OCI-LY1 (cell line): Measurements from ENCODE around the gene CNPY4.

Experiments used
- H2AFZ ChIP-seq: fragments of 200-600 bp; sonication (generic), shearing (Covaris generic); 2 replicates; pipeline ENCODE4 v1.6.0; 2014; ENCODE audit warnings: antibody characterized with exemption, mild to moderate bottlenecking, low read length
- H3F3A ChIP-seq: fragments of 200-600 bp; sonication (generic), shearing (Covaris generic); 2 replicates; pipeline ENCODE4 v1.6.0; 2014; ENCODE audit warnings: mild to moderate bottlenecking, antibody characterized with exemption, low read length, moderate library complexity; ENCODE audit not compliant: insufficient read depth
- H3K27ac ChIP-seq: fragments of 200-600 bp; sonication (generic); 2 replicates; pipeline ENCODE4 v1.5.1; 2014; ENCODE audit warnings: low read length, mixed run types, mild to moderate bottlenecking, low read depth; ENCODE audit not compliant: poor library complexity, severe bottlenecking
- H3K27me3 ChIP-seq: fragments of 200-600 bp; sonication (generic); 2 replicates; pipeline ENCODE4 v1.6.0; 2014; ENCODE audit warnings: antibody characterized with exemption, mild to moderate bottlenecking, low read length, moderate library complexity; ENCODE audit not compliant: insufficient read depth
- H3K36me3 ChIP-seq: fragments of 200-600 bp; sonication (generic); 2 replicates; pipeline ENCODE4 v1.6.1; 2014; ENCODE audit warnings: mild to moderate bottlenecking, antibody characterized with exemption, low read length, moderate library complexity, mixed read lengths; ENCODE audit not compliant: insufficient read depth
- H3K4me1 ChIP-seq: fragments of 200-600 bp; sonication (generic); 2 replicates; pipeline ENCODE4 v1.5.1; 2014; ENCODE audit warnings: mild to moderate bottlenecking, low read length, moderate library complexity; ENCODE audit not compliant: insufficient read depth, severe bottlenecking
- H3K4me2 ChIP-seq: fragments of 200-600 bp; sonication (generic), shearing (Covaris generic); 2 replicates; pipeline ENCODE4 v1.6.1; 2014; ENCODE audit warnings: low read length
- H3K4me3 ChIP-seq: fragments of 200-600 bp; sonication (generic); 2 replicates; pipeline ENCODE4 v1.5.1; 2014; ENCODE audit warnings: low read length, low read depth, mild to moderate bottlenecking, mixed read lengths; ENCODE audit not compliant: poor library complexity, severe bottlenecking
- H3K79me2 ChIP-seq: fragments of 200-600 bp; shearing (Covaris generic); 2 replicates; pipeline ENCODE4 v1.6.1; 2016; ENCODE audit warnings: mixed run types, low read length, mixed read lengths; ENCODE audit not compliant: insufficient read depth
- H3K9ac ChIP-seq: fragments of 200-600 bp; sonication (generic), shearing (Covaris generic); 2 replicates; pipeline ENCODE4 v1.6.1; 2014; ENCODE audit warnings: mild to moderate bottlenecking, low read length, mixed read lengths
- H3K9me2 ChIP-seq: fragments of 200-600 bp; sonication (generic), shearing (Covaris generic); 2 replicates; pipeline ENCODE4 v1.6.1; 2014; ENCODE audit warnings: low read depth, mild to moderate bottlenecking, low read length, mixed read lengths
- H3K9me3 ChIP-seq: fragments of 200-600 bp; shearing (Covaris generic); 2 replicates; pipeline ENCODE4 v1.6.1; 2014; ENCODE audit warnings: low read length, mixed read lengths
- H4K20me1 ChIP-seq: fragments of 200-600 bp; sonication (generic), shearing (Covaris generic); 2 replicates; pipeline ENCODE4 v1.6.0; 2016; ENCODE audit warnings: mild to moderate bottlenecking, low read length; ENCODE audit not compliant: insufficient read depth
- EZH2 ChIP-seq: fragments of 200-600 bp; sonication (generic), shearing (Covaris generic); IDR thresholded peaks from 2 replicates; pipeline ENCODE4 v1.8.0; 2017; ENCODE audit warnings: borderline replicate concordance, mixed run types, mild to moderate bottlenecking, antibody characterized with exemption, low read length, moderate library complexity, mixed read lengths
- TF ChIP-seq, protein P1 (sequence below): fragments of 200-600 bp; sonication (generic), shearing (Covaris generic); IDR thresholded peaks from 2 replicates; pipeline ENCODE4 v1.5.1; 2017; ENCODE audit warnings: mild to moderate bottlenecking, antibody characterized with exemption, low read length, moderate library complexity, mixed read lengths

CNPY4 gene

DNA sequence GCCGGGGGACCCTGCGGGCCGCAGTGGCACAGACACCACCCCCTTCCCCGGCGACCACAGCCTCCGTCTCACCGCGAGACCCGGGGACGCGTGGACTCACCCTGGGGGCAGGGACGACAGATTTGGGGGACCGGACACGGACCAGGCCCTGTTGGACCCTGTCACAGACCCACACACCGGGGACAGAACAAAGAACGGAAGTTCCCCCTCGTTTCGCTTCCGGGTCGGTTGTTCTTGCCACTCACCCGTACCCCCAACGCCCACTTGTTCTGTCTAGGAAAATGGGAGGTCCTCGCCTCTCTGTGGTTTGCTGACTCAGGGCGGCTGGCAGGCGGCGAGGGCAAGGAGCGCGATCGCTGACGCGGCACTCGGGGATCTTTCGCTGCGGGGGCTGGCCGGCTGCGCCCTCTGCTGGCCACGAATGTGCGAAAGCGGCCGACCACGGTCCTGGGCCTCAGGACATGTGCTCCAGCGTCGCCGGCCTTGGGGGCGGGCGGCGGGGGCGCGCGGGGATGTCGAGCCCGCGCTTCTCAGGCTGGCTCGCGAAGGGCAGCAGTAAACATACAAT, 37.8 kb upstream of the CNPY4 start, which contains the start of gene ZNF3:
Gene ZNF3 (minus strand): TSS at position 189 of the 568 bp plus-strand sequence. CDS start 4,366 bp downstream, outside the sequence.
- Histone ChIP-seq H3K4me1 (peaks cover 20% of the 10 kb centered on the region), H2AFZ (no peak within 1 kb of the TSS), H3K4me3 (peak within 1 kb of the TSS; percentile 75), H3K79me2 (peaks cover 6% of the 10 kb centered on the region), H3K9ac (peak within 1 kb of the TSS; percentile 70), H4K20me1 (no peaks in the 10 kb centered on the region), H3K4me2 (peak within 1 kb of the TSS; percentile 76), H3K9me2 (no peaks in the 10 kb centered on the region), H3F3A (peaks cover 10% of the 10 kb centered on the region; the same call in 1 of the 2 replicates), H3K27me3 (no peaks in the 10 kb centered on the region), H3K27ac (peak within 1 kb of the TSS; percentile 66), H3K36me3 (peaks cover 25% of the 10 kb centered on the region), H3K9me3 (no peaks in the 10 kb centered on the region)
- TF ChIP-seq, protein P1, sequence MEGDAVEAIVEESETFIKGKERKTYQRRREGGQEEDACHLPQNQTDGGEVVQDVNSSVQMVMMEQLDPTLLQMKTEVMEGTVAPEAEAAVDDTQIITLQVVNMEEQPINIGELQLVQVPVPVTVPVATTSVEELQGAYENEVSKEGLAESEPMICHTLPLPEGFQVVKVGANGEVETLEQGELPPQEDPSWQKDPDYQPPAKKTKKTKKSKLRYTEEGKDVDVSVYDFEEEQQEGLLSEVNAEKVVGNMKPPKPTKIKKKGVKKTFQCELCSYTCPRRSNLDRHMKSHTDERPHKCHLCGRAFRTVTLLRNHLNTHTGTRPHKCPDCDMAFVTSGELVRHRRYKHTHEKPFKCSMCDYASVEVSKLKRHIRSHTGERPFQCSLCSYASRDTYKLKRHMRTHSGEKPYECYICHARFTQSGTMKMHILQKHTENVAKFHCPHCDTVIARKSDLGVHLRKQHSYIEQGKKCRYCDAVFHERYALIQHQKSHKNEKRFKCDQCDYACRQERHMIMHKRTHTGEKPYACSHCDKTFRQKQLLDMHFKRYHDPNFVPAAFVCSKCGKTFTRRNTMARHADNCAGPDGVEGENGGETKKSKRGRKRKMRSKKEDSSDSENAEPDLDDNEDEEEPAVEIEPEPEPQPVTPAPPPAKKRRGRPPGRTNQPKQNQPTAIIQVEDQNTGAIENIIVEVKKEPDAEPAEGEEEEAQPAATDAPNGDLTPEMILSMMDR = peak; percentile 99
- TF ChIP-seq EZH2 = no peak

- Histone ChIP-seq H3K4me2 (peak overlapping the region; percentile 76; the same call in 1 of the 2 replicates), H3K36me3 (peaks cover 18% of the 10 kb centered on the region; the same call in 1 of the 2 replicates), H4K20me1 (no peaks in the 10 kb centered on the region), H3K27me3 (no peaks in the 10 kb centered on the region), H3K9me2 (no peaks in the 10 kb centered on the region), H3K79me2 (peaks cover 6% of the 10 kb centered on the region), H2AFZ (no peak overlapping the region), H3K9me3 (no peaks in the 10 kb centered on the region), H3K4me3 (peak overlapping the region; percentile 75), H3K4me1 (peaks cover 21% of the 10 kb centered on the region), H3K27ac (peak overlapping the region; percentile 36), H3F3A (peaks cover 10% of the 10 kb centered on the region; the same call in 1 of the 2 replicates), H3K9ac (no peak overlapping the region)
- no peak for TF ChIP-seq EZH2
- TF ChIP-seq, protein P1 = no peak
Observed at GRCh38 chr7:100082978-100083377, 36.5 kb upstream of the CNPY4 start.

GRCh38 chr7:100085515-100085914, 33.9 kb upstream of the CNPY4 start:
- no peaks in the 10 kb centered on the region for H3K9me2 ChIP-seq
- no peaks in the 10 kb centered on the region for H3K9me3 ChIP-seq
- H4K20me1 ChIP-seq = no peaks in the 10 kb centered on the region
- H3F3A ChIP-seq = peaks cover 14% of the 10 kb centered on the region
- no peak overlapping the region for H3K27ac ChIP-seq
- peaks cover 4% of the 10 kb centered on the region; the same call in 1 of the 2 replicates for H3K36me3 ChIP-seq
- peaks cover 6% of the 10 kb centered on the region for H3K79me2 ChIP-seq
- no peak overlapping the region for H3K4me2 ChIP-seq
- peaks cover 39% of the 10 kb centered on the region for H3K4me1 ChIP-seq
- no peak overlapping the region for H2AFZ ChIP-seq
- H3K4me3 ChIP-seq = no peak overlapping the region
- no peaks in the 10 kb centered on the region for H3K27me3 ChIP-seq
- no peak overlapping the region for H3K9ac ChIP-seq
- TF ChIP-seq, protein P1 = no peak
- no peak for TF ChIP-seq EZH2
